ENCODE results near the gene DUS1L. TPM values are rescaled to one million over a fixed set of nuclear protein-coding genes. Genes with fewer than 3 reads are reported as not detected.
A peak's percentile ranks its signal among the peaks of the same experiment; 100 is the strongest.

DUS1L gene
- polyA plus RNA-seq, 1 experiment = 21.4 TPM

GRCh38 chr17:82076018-82076784, 10.6 kb upstream of the DUS1L start:
- CTCF ChIA-PET = no interaction called here

GRCh38 chr17:82073446-82073845, 7.8 kb upstream of the DUS1L start:
- DNase-seq (ENCODE audit: low read depth, low spot score) = no peak
- ChIA-PET CTCF (no interaction called here), POLR2A (no interaction called here)
- Histone ChIP-seq H3K27ac (ENCODE audit: low read depth, low read length) (no peak overlapping the region), H3K4me3 (ENCODE audit: low read depth, low read length) (no peak overlapping the region), H3K27me3 (ENCODE audit: control insufficient read depth, insufficient read depth, low read length) (no peaks in the 10 kb centered on the region), H3K9me3 (ENCODE audit: control insufficient read depth, insufficient read depth, low read length) (no peaks in the 10 kb centered on the region; the same call in 1 of the 2 replicates)
- TF ChIP-seq CTCF (IDR thresholded peaks at IDR 0.05; ENCODE audit: low read depth, low read length) = no peak

More at GRCh38 chr17:82076018-82076784, 10.6 kb upstream of the DUS1L start:
- no peaks in the 10 kb centered on the region for H3K27me3 ChIP-seq (ENCODE audit: control insufficient read depth, insufficient read depth, low read length)
- H3K27ac ChIP-seq (ENCODE audit: low read depth, low read length) = no peak overlapping the region
- no peak for TF ChIP-seq CTCF (IDR thresholded peaks at IDR 0.05; ENCODE audit: low read depth, low read length)
- no peak for DNase-seq (ENCODE audit: low read depth, low spot score)
- POLR2A ChIA-PET = interaction anchor here (0.7 to 1.2 kb wide), 2 partner anchors 16 to 20 kb away, joined by 3 read pairs; no protein-coding TSS in a partner anchor
- no peaks in the 10 kb centered on the region; the same call in 1 of the 2 replicates for H3K9me3 ChIP-seq (ENCODE audit: control insufficient read depth, insufficient read depth, low read length)
- H3K4me3 ChIP-seq (ENCODE audit: low read depth, low read length) = no peak overlapping the region

GRCh38 chr17:82072827-82073226, 7.2 kb upstream of the DUS1L start:
- ChIA-PET POLR2A (interaction anchor here (0.7 kb wide), 1 partner anchor 16 kb away, joined by 4 read pairs; no protein-coding TSS in a partner anchor), CTCF (interaction anchor here (0.7 kb wide), 1 partner anchor 10 kb away, joined by 3 read pairs; no protein-coding TSS in a partner anchor)
- Histone ChIP-seq H3K27me3 (ENCODE audit: control insufficient read depth, insufficient read depth, low read length) (no peaks in the 10 kb centered on the region), H3K9me3 (ENCODE audit: control insufficient read depth, insufficient read depth, low read length) (no peaks in the 10 kb centered on the region; the same call in 1 of the 2 replicates), H3K4me3 (ENCODE audit: low read depth, low read length) (no peak overlapping the region), H3K27ac (ENCODE audit: low read depth, low read length) (no peak overlapping the region)
- TF ChIP-seq CTCF (IDR thresholded peaks at IDR 0.05; ENCODE audit: low read depth, low read length) = no peak
- no peak for DNase-seq (ENCODE audit: low read depth, low spot score)

GRCh38 chr17:82070611-82071010, 5.0 kb upstream of the DUS1L start:
- TF ChIP-seq CTCF (IDR thresholded peaks at IDR 0.05; ENCODE audit: low read depth, low read length) = no peak
- Histone ChIP-seq H3K27me3 (ENCODE audit: control insufficient read depth, insufficient read depth, low read length) (no peaks in the 10 kb centered on the region), H3K4me3 (ENCODE audit: low read depth, low read length) (no peak overlapping the region), H3K9me3 (ENCODE audit: control insufficient read depth, insufficient read depth, low read length) (no peaks in the 10 kb centered on the region; the same call in 1 of the 2 replicates), H3K27ac (ENCODE audit: low read depth, low read length) (no peak overlapping the region)
- DNase-seq (ENCODE audit: low read depth, low spot score) = no peak
- POLR2A ChIA-PET = no interaction called here
- CTCF ChIA-PET = no interaction called here

- H3K27me3 ChIP-seq (ENCODE audit: control insufficient read depth, insufficient read depth, low read length) = no peaks in the 10 kb centered on the region
- CTCF ChIA-PET = no interaction called here
Measured at GRCh38 chr17:82065193-82065637, 389 bp downstream of the DUS1L start.

More at GRCh38 chr17:82065193-82065637, 389 bp downstream of the DUS1L start:
- no peak for TF ChIP-seq CTCF (IDR thresholded peaks at IDR 0.05; ENCODE audit: low read depth, low read length)
- H3K27ac ChIP-seq (ENCODE audit: low read depth, low read length) = peak overlapping the region; percentile 11
- no peak for DNase-seq (ENCODE audit: low read depth, low spot score)
- no peaks in the 10 kb centered on the region; the same call in 1 of the 2 replicates for H3K9me3 ChIP-seq (ENCODE audit: control insufficient read depth, insufficient read depth, low read length)
- POLR2A ChIA-PET = interaction anchor here (0.7 to 1.1 kb wide), 3 partner anchors 10 to 33 kb away, joined by 3 to 5 read pairs (median 3); partner anchors contain the start of gene FASN
- H3K4me3 ChIP-seq (ENCODE audit: low read depth, low read length) = peak overlapping the region; percentile 76
